Measurements from ENCODE around the gene SERGEF.

GRCh38 chr11:17814546-17814945 lies 198.3 kb downstream of the SERGEF start:
- no peak for TF ChIP-seq CTCF (IDR thresholded peaks at IDR 0.05)
- TF ChIP-seq EP300 (IDR thresholded peaks at IDR 0.05), result no peak
- TF ChIP-seq POLR2A (IDR thresholded peaks at IDR 0.05), result no peak
